ENCODE data around the gene DAPK1.

GRCh38 chr9:87713278-87713987 lies 215.8 kb downstream of the DAPK1 start:
- no peak for TF ChIP-seq CTCF (IDR thresholded peaks at IDR 0.05; ENCODE audit: extremely low read depth in 1 of 2, insufficient read depth in 1 of 2, low read depth in 1 of 2, low read length in 2 of 2)
- TF ChIP-seq POLR2AphosphoS5 (IDR thresholded peaks at IDR 0.05; ENCODE audit: insufficient read depth, low read depth, low read length): peak; percentile 77
